ENCODE results near the gene FADS1.

GRCh38 chr11:61814247-61814957 lies 2.4 kb downstream of the FADS1 start:
- TF ChIP-seq CTCF (conservative IDR thresholded peaks at IDR 0.05; ENCODE audit: low read depth, low read length) (no peak), EZH2 (IDR thresholded peaks at IDR 0.05; ENCODE audit: borderline replicate concordance, low read depth, low read length, poor library complexity, severe bottlenecking) (no peak)

All from A673 (cell line).